Ramos (cell line): ENCODE data around the gene HSD17B14.

Experiments
- in situ Hi-C: fragments of 300-500 bp; cut with MboI; formaldehyde crosslinking; loops from one replicate; pipeline ENCODE4 v1.14.3; 2022; ENCODE audit warnings: low sequenced_read_pairs; ENCODE audit not compliant: unreplicated experiment

Gene HSD17B14

GRCh38 chr19:48805452-48805851 lies 30.8 kb downstream of the HSD17B14 start:
- in situ Hi-C loops, result no loop called here

- in situ Hi-C loops, result no loop called here
Measured at GRCh38 chr19:48804496-48804895, 31.8 kb downstream of the HSD17B14 start.

DNA sequence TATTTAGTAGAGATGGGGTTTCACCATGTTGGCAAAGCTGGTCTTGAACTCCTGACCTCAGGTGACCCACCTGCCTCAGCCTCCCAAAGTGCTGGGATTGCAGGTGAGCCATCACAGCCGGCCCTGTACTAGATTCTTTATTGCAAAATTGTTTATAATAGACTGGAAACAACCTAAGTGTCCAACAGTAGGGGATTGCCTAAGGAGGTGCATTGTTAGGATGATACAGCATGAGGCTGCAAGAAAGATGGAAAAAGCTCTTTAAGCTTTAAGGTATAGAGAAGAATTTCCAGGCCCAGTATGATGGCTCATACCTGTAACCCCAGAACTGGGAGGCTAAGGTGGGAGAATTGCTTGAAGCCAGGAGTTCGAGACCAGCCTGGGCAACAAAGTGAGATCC lies 33.7 kb downstream of the HSD17B14 start:
- in situ Hi-C loops, result no loop called here

DNA sequence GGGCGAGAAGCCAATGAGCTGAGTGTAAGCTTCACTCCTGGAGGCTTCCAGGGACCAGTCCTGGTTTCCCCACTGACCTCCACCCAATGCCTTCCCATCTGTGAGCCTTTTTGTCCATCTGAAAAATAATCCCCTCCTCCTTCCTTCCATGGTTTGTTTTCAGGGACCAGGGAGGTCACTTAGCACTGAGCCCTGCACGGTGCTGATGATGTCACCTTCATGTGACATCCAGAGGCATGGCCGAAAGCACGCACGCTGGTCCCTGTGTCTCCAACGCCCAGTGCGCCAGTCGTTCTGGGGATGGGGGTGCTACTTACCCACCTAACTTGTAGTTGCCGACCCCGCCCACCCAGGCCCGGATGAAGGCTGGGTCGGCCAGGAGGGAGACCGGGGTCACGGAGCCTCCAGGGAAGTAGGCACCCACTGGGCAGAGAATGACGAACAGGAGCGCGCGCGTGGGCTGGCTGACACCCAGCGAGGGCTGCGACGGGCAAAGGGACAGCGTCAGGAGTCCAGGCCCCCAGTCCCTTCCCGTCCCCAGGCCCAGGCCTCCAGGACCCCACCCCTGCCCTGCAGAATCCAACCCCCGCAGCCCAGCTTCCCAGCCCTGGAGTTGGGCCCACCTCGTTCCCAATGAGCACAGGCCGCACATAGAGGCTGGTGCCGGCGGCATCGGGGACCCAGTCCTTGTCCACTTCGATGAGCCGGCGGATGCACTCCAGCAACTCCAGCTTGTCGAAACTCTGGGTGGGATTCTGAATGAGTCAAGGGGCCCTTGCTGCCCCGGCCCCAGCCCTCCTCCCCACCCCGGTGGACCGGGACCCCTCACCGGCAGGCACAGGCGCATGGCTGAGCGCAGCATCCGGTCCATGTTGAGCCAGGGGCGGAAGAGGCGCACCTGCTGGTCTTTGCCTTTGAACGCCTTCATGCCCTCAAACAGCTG lies 36.7 kb downstream of the HSD17B14 start:
- in situ Hi-C loops, result no loop called here

- in situ Hi-C loops, result no loop called here
Measured at GRCh38 chr19:48798937-48799336, 37.4 kb downstream of the HSD17B14 start.

DNA sequence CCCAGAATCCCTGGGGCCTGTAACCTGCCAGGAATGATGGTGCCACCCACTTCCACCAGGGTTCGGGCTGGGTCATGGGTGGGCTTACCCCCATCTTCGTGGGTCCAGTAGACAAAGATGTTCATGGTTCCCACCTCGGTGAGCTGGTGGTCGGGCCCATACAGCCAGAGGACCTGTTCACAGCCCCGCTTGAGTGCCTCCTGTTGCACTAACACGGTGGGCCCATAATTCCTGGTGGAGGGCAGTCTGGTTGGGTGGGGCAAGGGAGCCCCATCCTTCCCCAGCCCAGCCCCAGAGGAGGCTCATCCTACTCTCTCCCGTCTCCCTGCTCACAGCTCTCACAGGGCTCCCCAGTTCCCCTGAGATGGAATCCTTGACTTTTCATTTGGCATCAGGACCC lies 39.2 kb downstream of the HSD17B14 start:
- in situ Hi-C loops, result no loop called here

- in situ Hi-C loops, result no loop called here
Measured at GRCh38 chr19:48796298-48797083, 39.8 kb downstream of the HSD17B14 start.

DNA sequence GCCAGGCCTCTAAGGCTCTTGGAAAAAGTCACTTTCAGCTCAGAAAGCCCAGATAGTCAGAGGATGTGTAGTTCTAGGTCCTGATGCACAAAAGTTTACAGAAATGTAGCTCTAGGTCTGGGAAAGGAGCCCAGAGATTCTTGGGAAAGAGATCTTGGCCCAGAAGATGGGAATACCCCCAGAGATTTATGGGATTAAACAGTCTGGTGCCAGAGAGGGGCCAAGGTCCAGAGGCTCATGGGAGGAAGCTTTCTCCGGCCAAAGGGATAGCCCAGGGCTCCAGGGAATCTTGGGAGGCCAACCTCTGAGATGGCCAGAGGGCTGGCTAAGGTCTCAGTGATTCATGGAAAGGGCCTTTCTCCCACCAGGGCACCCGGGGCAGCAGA lies 40.6 kb downstream of the HSD17B14 start:
- in situ Hi-C loops, result no loop called here

DNA sequence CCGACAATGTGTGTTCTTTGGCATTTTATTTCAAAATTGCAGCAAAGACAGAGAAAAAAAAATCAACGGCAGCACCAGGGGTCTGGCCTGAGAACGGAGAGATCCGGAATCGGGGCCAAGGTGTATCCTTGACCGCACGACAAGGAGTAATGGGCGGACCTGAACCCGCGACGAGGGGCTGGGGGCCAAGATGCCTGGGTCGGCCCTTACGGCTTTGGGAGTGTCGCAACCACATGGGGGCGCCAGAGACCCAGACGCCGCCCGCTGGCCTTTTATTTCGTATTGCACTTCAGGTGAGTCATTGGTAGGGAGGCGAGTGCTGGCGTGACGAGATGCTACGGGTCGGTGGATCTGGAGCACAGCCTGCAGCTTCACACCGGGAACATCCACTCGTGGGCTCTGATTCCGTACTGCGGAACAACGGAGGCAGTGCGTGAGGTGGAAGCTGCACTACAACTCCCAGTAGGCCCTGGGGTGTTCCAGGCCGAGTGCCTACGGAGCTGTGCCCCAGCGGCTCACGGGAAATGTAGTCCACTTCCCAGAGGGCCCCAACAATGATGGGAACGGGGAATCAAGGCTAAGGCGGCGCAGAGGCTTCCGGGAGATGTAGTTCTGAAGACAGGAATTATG lies 41.1 kb downstream of the HSD17B14 start:
- in situ Hi-C loops, result no loop called here

DNA sequence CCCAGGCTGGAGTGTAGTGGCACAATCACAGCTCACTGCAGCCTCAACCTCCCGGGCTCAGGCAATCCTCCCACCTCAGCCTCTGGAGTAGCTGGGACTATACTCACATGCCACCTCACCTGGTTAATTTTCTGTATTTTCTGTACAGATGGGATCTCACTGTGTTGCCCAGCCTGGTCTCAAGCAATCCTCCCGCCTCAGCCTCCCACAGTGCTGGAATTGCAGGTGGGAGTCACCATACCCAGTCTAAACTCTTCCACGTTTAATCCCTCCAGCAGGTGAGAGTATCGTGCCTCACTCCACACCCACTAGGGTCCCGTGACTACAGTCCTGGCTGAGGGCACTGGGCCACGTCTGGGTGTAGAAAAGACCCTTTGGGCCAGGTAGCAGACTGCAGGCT lies 42.0 kb downstream of the HSD17B14 start:
- in situ Hi-C loops, result loop anchor here (5.0 kb wide), 2 partner anchors 43 to 178 kb away; partner anchors contain the start of gene HSD17B14

GRCh38 chr19:48793271-48793670 lies 43.0 kb downstream of the HSD17B14 start:
- in situ Hi-C loops, result loop anchor here (5.0 kb wide), 2 partner anchors 44 to 179 kb away; partner anchors contain the start of gene HSD17B14

DNA sequence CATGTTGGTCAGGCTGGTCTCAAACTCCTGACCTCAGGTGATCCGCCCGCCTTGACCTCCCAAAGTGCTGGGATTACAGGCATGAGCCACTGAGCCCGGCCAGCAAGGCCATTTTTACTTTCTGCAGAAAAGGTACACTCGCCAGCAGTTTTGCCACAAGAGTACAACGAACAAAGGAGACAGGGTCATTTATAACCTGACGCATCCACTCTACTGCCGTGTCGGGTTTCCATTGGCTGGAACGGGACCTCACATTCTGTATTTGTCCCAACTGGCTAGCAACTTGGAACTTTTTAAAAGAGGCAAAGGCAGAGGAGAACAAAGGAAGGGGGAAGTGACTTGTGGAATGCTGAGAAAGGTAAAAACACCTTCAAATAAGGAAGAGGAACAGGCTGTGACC lies 49.0 kb downstream of the HSD17B14 start:
- in situ Hi-C loops, result loop anchor here (10.0 kb wide), 1 partner anchor 417 kb away; no protein-coding TSS in a partner anchor

GRCh38 chr19:48786422-48786821 lies 49.9 kb downstream of the HSD17B14 start:
- in situ Hi-C loops, result loop anchor here (10.0 kb wide), 1 partner anchor 418 kb away; no protein-coding TSS in a partner anchor

DNA sequence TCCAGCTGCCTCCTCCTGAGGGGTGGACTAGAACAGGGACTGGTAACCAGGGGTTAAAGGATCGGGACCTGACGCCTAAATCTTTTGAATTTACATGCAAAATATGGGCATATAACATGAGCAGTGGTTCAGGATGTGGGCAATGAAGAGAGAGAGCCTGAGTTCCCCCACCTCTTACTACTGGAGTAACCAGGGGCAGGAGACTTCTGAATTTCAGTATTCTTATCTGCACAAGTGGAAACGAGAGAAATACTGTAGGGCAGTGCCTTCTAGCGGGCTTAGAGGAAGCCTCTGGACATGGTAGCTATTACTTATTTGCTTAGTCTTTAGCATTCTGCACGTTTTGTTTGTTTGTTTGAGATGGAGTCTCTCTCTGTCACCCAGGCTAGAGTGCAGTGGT lies 51.8 kb downstream of the HSD17B14 start:
- in situ Hi-C loops, result loop anchor here (10.0 kb wide), 1 partner anchor 420 kb away; no protein-coding TSS in a partner anchor

GRCh38 chr19:48780631-48781391 lies 55.5 kb downstream of the HSD17B14 start:
- in situ Hi-C loops, result loop anchor here (10.0 kb wide), 1 partner anchor 424 kb away; no protein-coding TSS in a partner anchor

DNA sequence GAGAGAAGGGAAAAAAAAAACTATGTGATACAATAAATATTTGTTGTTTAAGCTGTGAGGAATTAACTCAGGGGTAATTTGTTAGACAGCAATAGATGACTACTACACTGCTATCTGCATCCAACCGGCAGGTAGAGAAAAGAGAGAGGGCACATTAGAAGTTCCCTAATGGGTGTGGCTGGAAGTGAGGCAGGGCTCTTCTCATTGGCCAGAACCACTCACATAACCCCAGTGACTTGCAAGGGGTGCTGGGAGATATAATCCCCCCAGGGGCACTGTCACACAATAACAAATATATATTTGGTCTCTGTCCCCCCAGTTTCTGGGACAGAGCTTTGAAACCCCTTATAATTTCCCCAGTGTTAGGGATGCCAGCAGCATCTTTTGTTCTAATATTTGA lies 56.7 kb downstream of the HSD17B14 start:
- in situ Hi-C loops, result loop anchor here (10.0 kb wide), 1 partner anchor 425 kb away; no protein-coding TSS in a partner anchor

- in situ Hi-C loops, result no loop called here
Measured at GRCh38 chr19:48777720-48778119, 58.6 kb downstream of the HSD17B14 start.

GRCh38 chr19:48777139-48777538 lies 59.2 kb downstream of the HSD17B14 start:
- in situ Hi-C loops, result no loop called here

GRCh38 chr19:48772503-48772953 lies 63.8 kb downstream of the HSD17B14 start:
- in situ Hi-C loops, result no loop called here
